ENCODE results near the gene LPGAT1. TPM values are rescaled to one million over a fixed set of nuclear protein-coding genes. Genes with fewer than 3 reads are reported as not detected.
"Not testable (repeated sequence)": the region's sequence is repeated elsewhere in the genome, so short reads cannot be mapped to it uniquely, and the experiment has no call there.

Gene LPGAT1
- 35.5 and 42.7 TPM in 2 replicates for total RNA-seq

- H3K4me3 ChIP-seq (ENCODE audit: low read depth, low read length), result peak within 1 kb of the TSS; percentile 75
- TF ChIP-seq CTCF (conservative IDR thresholded peaks at IDR 0.05; ENCODE audit: low read depth, low read length), result peak; percentile 45
- no peak for DNase-seq (ENCODE audit: low read depth)
Measured at GRCh38 chr1:211830328-211831142, at the start of gene LPGAT1. Gene LPGAT1, minus strand, starts transcription at chr1:211830763. Its CDS starts 1,467 bp downstream, at chr1:211829296.

- no peak for DNase-seq (ENCODE audit: low read depth)
- no peak overlapping the region for H3K4me3 ChIP-seq (ENCODE audit: low read depth, low read length)
- no peak for TF ChIP-seq CTCF (conservative IDR thresholded peaks at IDR 0.05; ENCODE audit: low read depth, low read length)
Measured at GRCh38 chr1:211879475-211879874, 48.9 kb upstream of the LPGAT1 start.

GRCh38 chr1:211876851-211877590 lies 46.5 kb upstream of the LPGAT1 start:
- no peak for TF ChIP-seq CTCF (conservative IDR thresholded peaks at IDR 0.05; ENCODE audit: low read depth, low read length)
- H3K4me3 ChIP-seq (ENCODE audit: low read depth, low read length), result no peak overlapping the region
- no peak for DNase-seq (ENCODE audit: low read depth)

- TF ChIP-seq CTCF (conservative IDR thresholded peaks at IDR 0.05; ENCODE audit: low read depth, low read length), result no peak
- H3K4me3 ChIP-seq (ENCODE audit: low read depth, low read length), result no peak overlapping the region
- DNase-seq (ENCODE audit: low read depth), result no peak
Measured at GRCh38 chr1:211875541-211875940, 45.0 kb upstream of the LPGAT1 start.

GRCh38 chr1:211874521-211875347 lies 44.2 kb upstream of the LPGAT1 start:
- H3K4me3 ChIP-seq (ENCODE audit: low read depth, low read length), result no peak overlapping the region
- DNase-seq (ENCODE audit: low read depth), result no peak
- TF ChIP-seq CTCF (conservative IDR thresholded peaks at IDR 0.05; ENCODE audit: low read depth, low read length), result no peak

GRCh38 chr1:211873731-211874130 lies 43.2 kb upstream of the LPGAT1 start:
- H3K4me3 ChIP-seq (ENCODE audit: low read depth, low read length); DNase-seq (ENCODE audit: low read depth): not testable (repeated sequence)

- no peak for DNase-seq (ENCODE audit: low read depth)
- TF ChIP-seq CTCF (conservative IDR thresholded peaks at IDR 0.05; ENCODE audit: low read depth, low read length), result no peak
- no peak overlapping the region for H3K4me3 ChIP-seq (ENCODE audit: low read depth, low read length)
Measured at GRCh38 chr1:211870156-211870555, 39.6 kb upstream of the LPGAT1 start.
